Sigmoid colon (tissue), 7 donors: ENCODE results near the gene TMC1. TPM values are rescaled to one million over a fixed set of nuclear protein-coding genes. Genes with fewer than 3 reads are reported as not detected.
A peak's percentile ranks its signal among the peaks of the same experiment; 100 is the strongest.

Experiments
- DNase-seq: peaks from one replicate; pipeline ENCODE4 v3.0.0-alpha.2; 2019
- H3K27ac ChIP-seq, 4 donors: fragments of 200-600 bp; sonication (generic); one replicate each; pipeline ENCODE4 v1.5.1; 2016 to 2019; ENCODE audit warnings: mild to moderate bottlenecking in 1 of 4
- H3K27me3 ChIP-seq, 3 donors: fragments of 200-600 bp; sonication (generic); one replicate each; pipeline ENCODE4 v1.5.1; 2019; ENCODE audit warnings: mild to moderate bottlenecking in 1 of 3
- H3K36me3 ChIP-seq, 4 donors: fragments of 200-600 bp; sonication (generic); one replicate each; pipeline ENCODE4 v1.5.1; 2016 to 2019
- H3K4me1 ChIP-seq, 4 donors: fragments of 200-600 bp; sonication (generic); one replicate each; pipeline ENCODE4 v1.5.1; 2017 to 2019
- H3K4me3 ChIP-seq, 4 donors: fragments of 200-600 bp; sonication (generic); one replicate each; pipeline ENCODE4 v1.5.1; 2017 to 2019; ENCODE audit warnings: mild to moderate bottlenecking in 2 of 4, moderate library complexity in 1 of 4
- H3K9me3 ChIP-seq, 4 donors: fragments of 200-600 bp in 3 of 4; sonication (generic) in 3 of 4; one replicate each; pipeline versions ENCODE4 v1.5.1 to v1.6.1; 2013 to 2019
- CTCF ChIP-seq, 4 experiments: fragments of 450-650 bp in 3 of 4; fragments of 200-600 bp in 1 of 4; IDR thresholded peaks; one replicate each; pipeline ENCODE4 v1.5.1; 2016 to 2019; ENCODE audit warnings: antibody characterized with exemption in 4 of 4, mild to moderate bottlenecking in 3 of 4, moderate library complexity in 2 of 4
- EP300 ChIP-seq, 4 donors: sonication (generic); formaldehyde crosslinking; IDR thresholded peaks; one replicate each; pipeline ENCODE4 v1.6.1; 2017; ENCODE audit warnings: antibody characterized with exemption in 4 of 4
- POLR2A ChIP-seq, 2 donors: fragments of 450-650 bp; IDR thresholded peaks; one replicate each; pipeline ENCODE4 v1.6.1; 2016; ENCODE audit warnings: antibody characterized with exemption in 2 of 2, mild to moderate bottlenecking in 2 of 2, moderate library complexity in 2 of 2
- POLR2AphosphoS5 ChIP-seq, 4 donors: sonication (generic); formaldehyde crosslinking; IDR thresholded peaks; one replicate each; pipeline ENCODE4 v1.6.1; 2017; ENCODE audit warnings: antibody characterized with exemption in 4 of 4
- WGBS, 2 donors: extraction: QIAGEN DNeasy Blood & Tissue Kit; methylation state at CpG; one replicate each; pipeline ENCODE4 v1.1.7; 2013; 5-methylcytosine and 5-hydroxymethylcytosine counted together
- intact Hi-C: fragments of 100-400 bp; cut with DNase I; formaldehyde crosslinking; loops from one replicate; pipeline ENCODE4 v1.15.1; 2023
- polyA plus RNA-seq, 3 donors: library from polyadenylated mRNA; stranded (reverse); fragments of 200-250 nt; gene quantifications; one replicate each; pipeline ENCODE4 v1.2.3, GENCODE V29; 2013
- total RNA-seq, 4 donors: library from RNA; depleted of rRNA; stranded (reverse); fragments of >200 nt; gene quantifications; one replicate each; pipeline ENCODE4 v1.1.0, GENCODE V29; 2016
- donor health status: healthy with polysubstance abuse.
- donor health status: Bipolar disorder and iron deficiency.
- donor health status: healthy.

TMC1 gene
- total and polyA plus RNA-seq, 7 donors = under 0.01 to 1.5 (median 0.51) TPM; not detected in 4

GRCh38 chr9:72589667-72590521, 68.5 kb downstream of the TMC1 start:
- no peak for DNase-seq
- intact Hi-C loops = loop anchor here (2.0 to 5.0 kb wide), 2 partner anchors 63 to 225 kb away; partner anchors contain the start of gene ZFAND5
- Histone ChIP-seq H3K4me1 (peaks cover 0 to 34% (median 25%) of the 10 kb centered on the region in 4 donors), H3K9me3 (no peaks in the 10 kb centered on the region), H3K36me3 (no peaks in the 10 kb centered on the region), H3K27me3 (no peaks in the 10 kb centered on the region), H3K4me3 (no peak overlapping the region), H3K27ac (peak overlapping the region in 3 of 4 donors; percentile 7 to 30 (median 25))
- TF ChIP-seq POLR2AphosphoS5 (IDR thresholded peaks at IDR 0.05) = no peak
- TF ChIP-seq POLR2A (IDR thresholded peaks at IDR 0.05) = no peak
- no peak for TF ChIP-seq EP300 (IDR thresholded peaks at IDR 0.05)
- TF ChIP-seq CTCF (IDR thresholded peaks at IDR 0.05) = no peak
- 9 to 33% methylated on average over 2 of the region's 2 CpGs for WGBS, 2 donors

- no peak overlapping the region for H3K4me3 ChIP-seq
- H3K4me1 ChIP-seq = peaks cover 0 to 34% (median 25%) of the 10 kb centered on the region in 4 donors
- H3K27ac ChIP-seq = peak overlapping the region in 1 of 4 donors; percentile 25
- no peaks in the 10 kb centered on the region for H3K9me3 ChIP-seq
- intact Hi-C loops = loop anchor here (5.0 kb wide), 1 partner anchor 64 kb away; no protein-coding TSS in a partner anchor
- 87 to 95% methylated on average over 3 of the region's 3 CpGs for WGBS, 2 donors
- no peak for TF ChIP-seq CTCF (IDR thresholded peaks at IDR 0.05)
- no peak for TF ChIP-seq POLR2AphosphoS5 (IDR thresholded peaks at IDR 0.05)
- TF ChIP-seq EP300 (IDR thresholded peaks at IDR 0.05) = no peak
- TF ChIP-seq POLR2A (IDR thresholded peaks at IDR 0.05) = no peak
- no peaks in the 10 kb centered on the region for H3K36me3 ChIP-seq
- no peak for DNase-seq
- no peaks in the 10 kb centered on the region for H3K27me3 ChIP-seq
Measured at GRCh38 chr9:72590824-72591223, 69.4 kb downstream of the TMC1 start.

GRCh38 chr9:72592502-72593403, 71.3 kb downstream of the TMC1 start:
- 35 to 49% methylated on average over 5 of the region's 5 CpGs for WGBS, 2 donors

More at GRCh38 chr9:72592502-72593403, 71.3 kb downstream of the TMC1 start:
- no peaks in the 10 kb centered on the region for H3K36me3 ChIP-seq
- intact Hi-C loops = loop anchor here (1.0 to 5.0 kb wide), 2 partner anchors 65 to 300 kb away; no protein-coding TSS in a partner anchor
- DNase-seq = no peak
- peaks cover 0 to 41% (median 24%) of the 10 kb centered on the region in 4 donors for H3K4me1 ChIP-seq
- no peaks in the 10 kb centered on the region for H3K27me3 ChIP-seq
- TF ChIP-seq POLR2AphosphoS5 (IDR thresholded peaks at IDR 0.05) (no peak), CTCF (IDR thresholded peaks at IDR 0.05) (peak; percentile 67 to 87 (median 80))
- H3K27ac ChIP-seq = no peak overlapping the region
- no peak overlapping the region for H3K4me3 ChIP-seq
- H3K9me3 ChIP-seq = no peaks in the 10 kb centered on the region
